HL-60 (cell line): ENCODE data around the gene CACNA1E.

ENCODE experiments used
- DNase-seq, 2 experiments: peaks; one replicate each; pipeline ENCODE4 v3.0.0-alpha.2; 2010 to 2020; ENCODE audit warnings: low read depth in 1 of 2, low spot score in 1 of 2
- H3K27ac ChIP-seq: fragments of 250-450 bp; sonication (Bioruptor Pico); replicated peaks from 2 replicates; pipeline ENCODE4 v1.5.1; 2020; ENCODE audit warnings: mild to moderate bottlenecking, moderate library complexity
- H3K27me3 ChIP-seq: fragments of 250-450 bp; sonication (Bioruptor Pico); 2 replicates; pipeline ENCODE4 v1.5.1; 2021; ENCODE audit warnings: mild to moderate bottlenecking, moderate library complexity; ENCODE audit not compliant: insufficient read depth, poor library complexity, severe bottlenecking
- H3K4me3 ChIP-seq: replicated peaks from 2 replicates; pipeline ENCODE4 v1.5.1; 2011; ENCODE audit warnings: mild to moderate bottlenecking, control low read depth, low read length; ENCODE audit not compliant: insufficient read depth
- GABPA ChIP-seq: IDR thresholded peaks from 2 replicates; pipeline ENCODE4 v1.6.1; 2012; ENCODE audit warnings: low read depth
- POLR2AphosphoS5 ChIP-seq: IDR thresholded peaks from 2 replicates; pipeline ENCODE4 v1.6.1; 2012; ENCODE audit warnings: low read depth
- SPI1 ChIP-seq: IDR thresholded peaks from 2 replicates; pipeline ENCODE4 v1.6.1; 2012; ENCODE audit warnings: low read depth, mild to moderate bottlenecking, borderline replicate concordance
- TF ChIP-seq, protein P1 (sequence below): IDR thresholded peaks from 2 replicates; pipeline ENCODE4 v1.6.1; 2012; ENCODE audit warnings: low read depth; ENCODE audit not compliant: insufficient replicate concordance
- TF ChIP-seq, protein P2 (sequence below): IDR thresholded peaks from one replicate; pipeline ENCODE4 v1.5.1; 2011; ENCODE audit warnings: low read length, control low read depth, inconsistent platforms; ENCODE audit not compliant: insufficient read depth

The CACNA1E gene

DNA sequence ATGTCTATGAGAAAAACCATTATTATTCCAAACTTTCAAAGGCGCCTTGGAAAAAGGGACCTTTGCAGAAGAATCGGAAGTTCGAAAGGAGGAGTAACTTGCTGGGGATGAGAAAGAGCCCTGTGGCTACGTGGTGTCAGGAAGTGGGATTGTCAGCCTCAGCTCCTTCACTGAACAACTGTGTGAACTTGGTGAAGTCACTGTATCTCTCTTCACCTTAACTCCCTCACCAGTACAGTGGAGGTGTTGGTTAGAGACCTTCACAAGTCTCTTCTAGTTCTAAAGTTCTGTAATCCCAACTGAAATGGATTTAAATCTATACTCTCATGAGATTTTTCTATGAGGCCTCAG lies 285.6 kb downstream of the CACNA1E start:
- DNase-seq, result no peak
- TF ChIP-seq, protein P1, sequence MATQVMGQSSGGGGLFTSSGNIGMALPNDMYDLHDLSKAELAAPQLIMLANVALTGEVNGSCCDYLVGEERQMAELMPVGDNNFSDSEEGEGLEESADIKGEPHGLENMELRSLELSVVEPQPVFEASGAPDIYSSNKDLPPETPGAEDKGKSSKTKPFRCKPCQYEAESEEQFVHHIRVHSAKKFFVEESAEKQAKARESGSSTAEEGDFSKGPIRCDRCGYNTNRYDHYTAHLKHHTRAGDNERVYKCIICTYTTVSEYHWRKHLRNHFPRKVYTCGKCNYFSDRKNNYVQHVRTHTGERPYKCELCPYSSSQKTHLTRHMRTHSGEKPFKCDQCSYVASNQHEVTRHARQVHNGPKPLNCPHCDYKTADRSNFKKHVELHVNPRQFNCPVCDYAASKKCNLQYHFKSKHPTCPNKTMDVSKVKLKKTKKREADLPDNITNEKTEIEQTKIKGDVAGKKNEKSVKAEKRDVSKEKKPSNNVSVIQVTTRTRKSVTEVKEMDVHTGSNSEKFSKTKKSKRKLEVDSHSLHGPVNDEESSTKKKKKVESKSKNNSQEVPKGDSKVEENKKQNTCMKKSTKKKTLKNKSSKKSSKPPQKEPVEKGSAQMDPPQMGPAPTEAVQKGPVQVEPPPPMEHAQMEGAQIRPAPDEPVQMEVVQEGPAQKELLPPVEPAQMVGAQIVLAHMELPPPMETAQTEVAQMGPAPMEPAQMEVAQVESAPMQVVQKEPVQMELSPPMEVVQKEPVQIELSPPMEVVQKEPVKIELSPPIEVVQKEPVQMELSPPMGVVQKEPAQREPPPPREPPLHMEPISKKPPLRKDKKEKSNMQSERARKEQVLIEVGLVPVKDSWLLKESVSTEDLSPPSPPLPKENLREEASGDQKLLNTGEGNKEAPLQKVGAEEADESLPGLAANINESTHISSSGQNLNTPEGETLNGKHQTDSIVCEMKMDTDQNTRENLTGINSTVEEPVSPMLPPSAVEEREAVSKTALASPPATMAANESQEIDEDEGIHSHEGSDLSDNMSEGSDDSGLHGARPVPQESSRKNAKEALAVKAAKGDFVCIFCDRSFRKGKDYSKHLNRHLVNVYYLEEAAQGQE, result no peak
- TF ChIP-seq GABPA, result no peak
- TF ChIP-seq, protein P2, sequence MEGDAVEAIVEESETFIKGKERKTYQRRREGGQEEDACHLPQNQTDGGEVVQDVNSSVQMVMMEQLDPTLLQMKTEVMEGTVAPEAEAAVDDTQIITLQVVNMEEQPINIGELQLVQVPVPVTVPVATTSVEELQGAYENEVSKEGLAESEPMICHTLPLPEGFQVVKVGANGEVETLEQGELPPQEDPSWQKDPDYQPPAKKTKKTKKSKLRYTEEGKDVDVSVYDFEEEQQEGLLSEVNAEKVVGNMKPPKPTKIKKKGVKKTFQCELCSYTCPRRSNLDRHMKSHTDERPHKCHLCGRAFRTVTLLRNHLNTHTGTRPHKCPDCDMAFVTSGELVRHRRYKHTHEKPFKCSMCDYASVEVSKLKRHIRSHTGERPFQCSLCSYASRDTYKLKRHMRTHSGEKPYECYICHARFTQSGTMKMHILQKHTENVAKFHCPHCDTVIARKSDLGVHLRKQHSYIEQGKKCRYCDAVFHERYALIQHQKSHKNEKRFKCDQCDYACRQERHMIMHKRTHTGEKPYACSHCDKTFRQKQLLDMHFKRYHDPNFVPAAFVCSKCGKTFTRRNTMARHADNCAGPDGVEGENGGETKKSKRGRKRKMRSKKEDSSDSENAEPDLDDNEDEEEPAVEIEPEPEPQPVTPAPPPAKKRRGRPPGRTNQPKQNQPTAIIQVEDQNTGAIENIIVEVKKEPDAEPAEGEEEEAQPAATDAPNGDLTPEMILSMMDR, result no peak
- TF ChIP-seq SPI1, result no peak
- no peak for TF ChIP-seq POLR2AphosphoS5
- Histone ChIP-seq H3K27ac (no peak overlapping the region), H3K4me3 (no peak overlapping the region), H3K27me3 (no peaks in the 10 kb centered on the region)

DNA sequence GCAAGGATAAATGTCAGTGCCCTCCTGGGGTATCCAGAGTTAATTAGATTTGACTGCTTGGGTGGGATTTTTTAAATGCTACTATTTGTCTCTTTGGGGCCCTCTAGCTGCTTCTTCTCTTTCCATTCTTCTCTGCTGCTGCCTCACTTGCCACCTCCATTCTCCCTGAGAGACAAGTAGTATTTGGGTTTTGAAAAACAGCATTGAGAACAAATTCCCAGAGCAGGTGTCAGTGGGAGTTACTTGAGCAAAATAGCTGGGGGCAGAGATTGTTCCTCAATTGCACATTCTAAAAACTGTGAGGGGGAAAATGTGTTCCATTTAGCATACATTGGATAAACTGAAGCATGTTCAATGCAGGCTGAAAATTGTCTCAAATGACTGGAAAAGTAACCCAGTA lies 286.5 kb downstream of the CACNA1E start:
- no peaks in the 10 kb centered on the region for H3K27me3 ChIP-seq
- TF ChIP-seq, protein P2, result no peak
- no peak for TF ChIP-seq GABPA
- TF ChIP-seq, protein P1, result no peak
- no peak for TF ChIP-seq SPI1
- TF ChIP-seq POLR2AphosphoS5, result no peak
- no peak overlapping the region for H3K27ac ChIP-seq
- H3K4me3 ChIP-seq, result no peak overlapping the region
- DNase-seq, result no peak

DNA sequence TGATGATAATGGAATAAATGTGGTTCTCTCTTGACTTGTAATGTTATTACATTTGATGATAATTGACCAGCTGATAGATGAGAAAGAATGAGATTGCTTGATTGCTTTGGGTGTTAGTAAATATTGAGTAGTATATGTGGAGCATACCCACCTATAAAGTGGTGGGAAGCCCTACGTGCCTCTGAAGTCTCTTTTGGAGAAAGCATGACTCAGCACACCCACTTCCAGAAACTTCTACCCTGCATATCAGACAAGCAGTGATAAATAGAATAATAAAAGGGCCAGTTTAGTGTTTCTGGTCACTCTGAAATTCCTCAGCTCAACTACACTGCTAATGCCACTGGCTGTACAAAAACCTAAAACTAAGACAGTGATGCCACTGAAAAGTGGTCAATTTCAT lies 289.4 kb downstream of the CACNA1E start:
- H3K4me3 ChIP-seq, result no peak overlapping the region
- no peak overlapping the region for H3K27ac ChIP-seq
- DNase-seq, result no peak
- TF ChIP-seq, protein P2, result no peak
- TF ChIP-seq, protein P1, result no peak
- TF ChIP-seq GABPA, result no peak
- TF ChIP-seq SPI1, result no peak
- TF ChIP-seq POLR2AphosphoS5, result no peak
- no peaks in the 10 kb centered on the region for H3K27me3 ChIP-seq
